ENCODE measurements around the gene PPP1R12B. TPM values are rescaled to one million over a fixed set of nuclear protein-coding genes. Genes with fewer than 3 reads are reported as not detected.

Gene PPP1R12B
- total RNA-seq, 4 donors from 2014 or later, result 38.8 to 127 (median 85.9) TPM

- TF ChIP-seq, protein P1, sequence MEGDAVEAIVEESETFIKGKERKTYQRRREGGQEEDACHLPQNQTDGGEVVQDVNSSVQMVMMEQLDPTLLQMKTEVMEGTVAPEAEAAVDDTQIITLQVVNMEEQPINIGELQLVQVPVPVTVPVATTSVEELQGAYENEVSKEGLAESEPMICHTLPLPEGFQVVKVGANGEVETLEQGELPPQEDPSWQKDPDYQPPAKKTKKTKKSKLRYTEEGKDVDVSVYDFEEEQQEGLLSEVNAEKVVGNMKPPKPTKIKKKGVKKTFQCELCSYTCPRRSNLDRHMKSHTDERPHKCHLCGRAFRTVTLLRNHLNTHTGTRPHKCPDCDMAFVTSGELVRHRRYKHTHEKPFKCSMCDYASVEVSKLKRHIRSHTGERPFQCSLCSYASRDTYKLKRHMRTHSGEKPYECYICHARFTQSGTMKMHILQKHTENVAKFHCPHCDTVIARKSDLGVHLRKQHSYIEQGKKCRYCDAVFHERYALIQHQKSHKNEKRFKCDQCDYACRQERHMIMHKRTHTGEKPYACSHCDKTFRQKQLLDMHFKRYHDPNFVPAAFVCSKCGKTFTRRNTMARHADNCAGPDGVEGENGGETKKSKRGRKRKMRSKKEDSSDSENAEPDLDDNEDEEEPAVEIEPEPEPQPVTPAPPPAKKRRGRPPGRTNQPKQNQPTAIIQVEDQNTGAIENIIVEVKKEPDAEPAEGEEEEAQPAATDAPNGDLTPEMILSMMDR (IDR thresholded peaks at IDR 0.05; ENCODE audit: low read depth), result no peak
Measured at GRCh38 chr1:202630541-202630940, 282.0 kb downstream of the PPP1R12B start.

- TF ChIP-seq, protein P1 (IDR thresholded peaks at IDR 0.05; ENCODE audit: low read depth), result no peak
Measured at GRCh38 chr1:202631076-202631923, 282.8 kb downstream of the PPP1R12B start.

DNA sequence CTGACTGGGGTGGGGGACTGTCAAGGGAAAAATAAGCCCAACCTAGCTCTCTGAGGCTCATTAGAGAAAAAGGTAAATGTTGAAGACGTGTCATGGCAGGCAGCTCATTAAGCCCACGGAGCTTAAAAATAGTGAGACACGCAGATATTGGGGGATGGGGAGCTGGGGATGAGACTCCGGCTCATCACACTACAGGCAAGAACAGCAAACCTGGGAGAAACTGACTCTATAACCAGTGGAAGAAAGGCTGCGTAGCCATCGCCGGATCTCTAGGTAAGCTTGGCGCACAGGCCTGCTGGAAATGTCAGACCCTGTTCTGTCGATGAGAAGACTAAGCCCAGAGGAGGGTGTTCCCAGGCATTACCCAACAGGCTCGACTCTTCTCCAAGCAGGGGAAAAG, 283.7 kb downstream of the PPP1R12B start:
- TF ChIP-seq, protein P1 (IDR thresholded peaks at IDR 0.05; ENCODE audit: low read depth), result no peak

GRCh38 chr1:202638019-202638700, 289.7 kb downstream of the PPP1R12B start:
- TF ChIP-seq, protein P1 (IDR thresholded peaks at IDR 0.05; ENCODE audit: low read depth), result no peak

DNA sequence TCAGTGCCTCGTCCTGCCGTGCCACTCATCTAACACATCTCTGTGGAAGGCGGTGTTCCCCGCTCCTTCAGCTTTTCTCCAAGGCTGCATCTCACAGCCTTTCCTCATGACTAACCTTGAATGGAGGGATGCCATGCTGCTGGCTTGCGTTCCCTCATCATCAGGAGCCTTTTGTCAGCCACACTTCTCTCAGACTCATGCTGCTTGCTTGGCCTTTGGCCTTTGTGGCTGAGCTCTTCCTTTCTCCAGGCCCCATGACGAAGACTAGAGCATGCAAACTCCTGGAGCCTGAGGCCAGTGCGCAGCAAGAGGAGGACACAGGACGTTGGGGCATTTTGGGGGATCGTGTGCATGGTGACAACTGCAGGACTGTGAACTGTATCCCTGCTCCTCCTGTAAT, 291.0 kb downstream of the PPP1R12B start:
- TF ChIP-seq, protein P1 (IDR thresholded peaks at IDR 0.05; ENCODE audit: low read depth), result no peak

DNA sequence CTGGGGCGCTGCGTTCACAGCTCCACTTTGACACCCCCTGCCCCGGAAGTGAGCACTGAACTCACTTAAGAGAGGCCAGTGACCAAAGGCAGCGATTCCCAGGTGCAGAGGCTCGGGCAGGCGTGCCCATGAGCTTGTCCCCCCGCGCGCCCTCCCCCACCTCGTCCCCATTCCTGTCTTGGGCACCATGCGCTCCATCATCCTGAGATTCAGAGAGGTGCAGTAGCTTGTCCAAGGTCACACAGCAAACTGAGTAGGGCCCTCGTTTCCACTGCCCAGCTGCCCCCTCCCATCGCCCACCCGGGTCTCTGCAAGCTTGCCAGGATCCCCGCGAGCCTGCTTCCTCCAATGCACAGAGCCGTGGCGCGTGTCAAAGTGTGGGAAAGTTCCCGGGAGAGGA, 293.7 kb downstream of the PPP1R12B start:
- TF ChIP-seq, protein P1 (IDR thresholded peaks at IDR 0.05; ENCODE audit: low read depth), result no peak

Small RNA genes within 50 kb of the gene (small RNA-seq; reads per million reads assigned to genes)
- gene AC099336.2 (not detected), gene RF00156 (not detected), gene RNU6-89P (not detected)

Other genes with a start within 250 kb of the PPP1R12B start
- gene GPR37L1, start 225.8 kb upstream of the PPP1R12B start, total RNA-seq, result under 1 TPM in 1 of 4 donors, not detected in 3; 0.16 TPM
- gene ARL8A, start 204.0 kb upstream of the PPP1R12B start, total RNA-seq, result 10 to 100 TPM; 28.5 to 52.0 (median 38.4) TPM
- 10 to 100 TPM in 1 of 4 donors, 1 to 10 TPM in 2, not detected in 1; 1.8 to 21.8 (median 2.6) TPM for gene PTPN7, start 188.1 kb upstream of the PPP1R12B start, total RNA-seq
- gene LGR6, start 154.9 kb upstream of the PPP1R12B start, total RNA-seq, result not detected
- gene UBE2T, start 6.8 kb upstream of the PPP1R12B start, total RNA-seq, result 1 to 10 TPM in 3 of 4 donors, not detected in 1; 1.5 to 3.4 (median 3.1) TPM

Data from subcutaneous adipose tissue (tissue), 4 donors.